T-helper 2 cell treated with Interferon-gamma antibody and Interleukin-4, amounts not matched to agents 100 ng/mL and 5 ng/mL, for 36 hours (primary cell): ENCODE data around the gene DNAJC6. TPM values are rescaled to one million over a fixed set of nuclear protein-coding genes. Genes with fewer than 3 reads are reported as not detected.

ENCODE experiments used
- intact Hi-C: fragments of 100-400 bp; cut with micrococcal nuclease; formaldehyde crosslinking; loops from one replicate; pipeline ENCODE4 v1.15.1; 2023
- total RNA-seq: library from RNA; stranded (reverse); gene quantifications from 2 replicates; pipeline ENCODE4 v1.2.3, GENCODE V29; 2022

The DNAJC6 gene
- total RNA-seq, 1 donor from 2014 or later = 1.8 TPM

GRCh38 chr1:65398083-65398482 is 88.7 kb downstream of the DNAJC6 start:
- intact Hi-C loops = no loop called here

- intact Hi-C loops = no loop called here
These were observed 89.7 kb downstream of the DNAJC6 start for GRCh38 chr1:65399003-65399402.

- intact Hi-C loops = no loop called here
These were observed 92.3 kb downstream of the DNAJC6 start for GRCh38 chr1:65401612-65402011.

- intact Hi-C loops = no loop called here
These were observed 95.6 kb downstream of the DNAJC6 start for GRCh38 chr1:65404941-65405340.

GRCh38 chr1:65407877-65408276 is 98.5 kb downstream of the DNAJC6 start:
- intact Hi-C loops = no loop called here

GRCh38 chr1:65409314-65409713 is 100.0 kb downstream of the DNAJC6 start:
- intact Hi-C loops = no loop called here

GRCh38 chr1:65409816-65410326 is 100.5 kb downstream of the DNAJC6 start:
- intact Hi-C loops = no loop called here

- intact Hi-C loops = no loop called here
These were observed 103.1 kb downstream of the DNAJC6 start for GRCh38 chr1:65412256-65412983.

- intact Hi-C loops = no loop called here
These were observed 103.6 kb downstream of the DNAJC6 start for GRCh38 chr1:65412984-65413375.

GRCh38 chr1:65414538-65414937 is 105.2 kb downstream of the DNAJC6 start:
- intact Hi-C loops = no loop called here

GRCh38 chr1:65416767-65417166 is 107.4 kb downstream of the DNAJC6 start:
- intact Hi-C loops = no loop called here

- intact Hi-C loops = no loop called here
These were observed 108.4 kb downstream of the DNAJC6 start for GRCh38 chr1:65417729-65418128.

- intact Hi-C loops = no loop called here
These were observed 109.3 kb downstream of the DNAJC6 start for GRCh38 chr1:65418522-65419185.

GRCh38 chr1:65419681-65420589 is 110.6 kb downstream of the DNAJC6 start:
- intact Hi-C loops = loop anchor here (1.0 to 5.0 kb wide), 9 partner anchors 27 to 1507 kb away; partner anchors contain the start of genes AK4 and JAK1

- intact Hi-C loops = loop anchor here (1.0 to 5.0 kb wide), 9 partner anchors 28 to 1507 kb away; partner anchors contain the start of genes AK4 and JAK1
These were observed 111.4 kb downstream of the DNAJC6 start, which contains the start of the genes LEPR and LEPROT for GRCh38 chr1:65420590-65421350. Gene LEPR, plus strand, starts transcription at chr1:65420668. Its CDS starts 144,898 bp downstream, at chr1:65565566. Gene LEPROT, plus strand, starts transcription at chr1:65420668. Its CDS starts 57 bp downstream, at chr1:65420725.

GRCh38 chr1:65421351-65422025 is 112.1 kb downstream of the DNAJC6 start:
- intact Hi-C loops = loop anchor here (2.0 to 5.0 kb wide), 7 partner anchors 29 to 1506 kb away; partner anchors contain the start of gene AK4

- intact Hi-C loops = loop anchor here (5.0 kb wide), 2 partner anchors 155 to 1505 kb away; no protein-coding TSS in a partner anchor
These were observed 113.2 kb downstream of the DNAJC6 start for GRCh38 chr1:65422241-65423203.

- intact Hi-C loops = loop anchor here (5.0 kb wide), 2 partner anchors 157 to 1503 kb away; no protein-coding TSS in a partner anchor
These were observed 114.7 kb downstream of the DNAJC6 start for GRCh38 chr1:65423884-65424572.
